Left renal cortex interstitium (tissue), 4 donors: ENCODE data around the gene PLEKHM1. TPM values are rescaled to one million over a fixed set of nuclear protein-coding genes. Genes with fewer than 3 reads are reported as not detected.
"Not testable (repeated sequence)": the region's sequence is repeated elsewhere in the genome, so short reads cannot be mapped to it uniquely, and the experiment has no call there.

ENCODE experiments used
- DNase-seq, 4 donors: peaks; one replicate each; pipeline ENCODE4 v3.0.0-alpha.2; 2013; ENCODE audit warnings: low read depth in 4 of 4, low spot score in 2 of 4, missing footprints in 1 of 4
- polyA plus RNA-seq, 4 donors: library from polyadenylated mRNA; unstranded; fragments of 120-200 nt; gene quantifications; one replicate each; pipeline ENCODE4 v1.2.1, GENCODE V29; 2013; ENCODE audit not compliant: insufficient read length in 4 of 4

PLEKHM1 gene
- polyA plus RNA-seq, 4 donors, result 10.4 to 18.6 (median 15.0) TPM

DNA sequence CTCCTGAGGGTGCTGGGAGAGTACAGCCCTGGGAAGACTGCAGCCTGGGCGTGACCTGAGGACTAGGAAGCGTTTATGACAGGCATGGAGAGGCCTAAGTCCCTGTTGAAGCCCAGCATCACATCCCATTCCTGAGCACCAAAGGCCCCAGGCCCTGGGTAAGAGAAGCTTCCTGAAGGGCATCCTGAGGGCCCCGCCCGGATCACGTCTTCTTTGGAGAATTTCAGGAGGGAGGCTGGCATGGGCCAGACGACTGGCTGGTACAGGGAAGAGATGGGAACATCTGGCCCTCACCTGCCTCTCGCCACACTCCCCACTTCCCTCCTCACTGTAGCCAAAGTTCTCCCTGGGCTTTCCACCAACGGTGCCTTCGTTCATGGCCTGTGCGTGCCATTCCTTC lies 46.2 kb downstream of the PLEKHM1 start:
- DNase-seq, result not testable (repeated sequence)

DNA sequence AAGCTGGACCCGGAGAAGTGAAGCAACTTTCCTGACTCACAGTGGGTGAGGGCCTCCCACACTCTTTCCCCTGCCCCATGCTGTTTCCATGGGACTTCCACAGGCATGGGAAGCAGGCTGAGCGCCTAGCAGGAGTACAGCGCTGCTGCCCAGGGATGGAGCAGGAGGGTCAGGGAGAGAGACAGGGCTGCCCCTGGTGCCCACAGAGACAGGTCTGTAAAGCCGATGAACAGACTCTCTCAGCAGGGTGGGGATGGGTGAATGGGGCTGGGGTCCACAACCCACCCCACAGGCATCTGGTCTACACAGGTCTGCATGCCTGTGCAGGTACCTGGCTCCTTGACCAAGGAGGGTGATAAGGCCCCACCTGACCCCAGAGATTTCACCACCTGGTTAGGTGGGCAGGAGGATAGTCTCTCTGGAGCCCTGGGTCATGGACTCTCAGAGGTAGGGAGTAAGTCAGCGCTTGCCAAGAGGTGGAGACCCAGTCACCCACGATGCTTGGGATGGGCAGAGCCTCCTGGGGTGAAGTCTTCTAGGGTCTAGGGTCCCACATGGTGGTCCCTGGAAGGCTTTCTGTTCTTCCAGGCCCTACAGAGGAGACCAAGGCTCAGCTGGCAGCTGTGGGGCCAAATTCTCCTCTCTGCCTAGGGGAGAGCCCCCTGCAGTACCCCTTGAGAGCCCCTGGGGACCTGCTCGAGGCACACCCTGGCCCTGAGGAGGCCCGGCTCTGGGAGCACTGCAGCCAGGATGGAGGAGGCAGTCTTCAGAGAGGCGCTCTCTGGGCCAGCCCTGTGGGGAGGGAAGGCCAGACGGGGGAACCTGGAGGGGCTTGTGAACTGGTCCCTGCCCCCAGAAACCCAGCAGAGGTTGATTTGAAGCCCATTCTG lies 46.9 kb downstream of the PLEKHM1 start:
- not testable (repeated sequence) for DNase-seq

DNA sequence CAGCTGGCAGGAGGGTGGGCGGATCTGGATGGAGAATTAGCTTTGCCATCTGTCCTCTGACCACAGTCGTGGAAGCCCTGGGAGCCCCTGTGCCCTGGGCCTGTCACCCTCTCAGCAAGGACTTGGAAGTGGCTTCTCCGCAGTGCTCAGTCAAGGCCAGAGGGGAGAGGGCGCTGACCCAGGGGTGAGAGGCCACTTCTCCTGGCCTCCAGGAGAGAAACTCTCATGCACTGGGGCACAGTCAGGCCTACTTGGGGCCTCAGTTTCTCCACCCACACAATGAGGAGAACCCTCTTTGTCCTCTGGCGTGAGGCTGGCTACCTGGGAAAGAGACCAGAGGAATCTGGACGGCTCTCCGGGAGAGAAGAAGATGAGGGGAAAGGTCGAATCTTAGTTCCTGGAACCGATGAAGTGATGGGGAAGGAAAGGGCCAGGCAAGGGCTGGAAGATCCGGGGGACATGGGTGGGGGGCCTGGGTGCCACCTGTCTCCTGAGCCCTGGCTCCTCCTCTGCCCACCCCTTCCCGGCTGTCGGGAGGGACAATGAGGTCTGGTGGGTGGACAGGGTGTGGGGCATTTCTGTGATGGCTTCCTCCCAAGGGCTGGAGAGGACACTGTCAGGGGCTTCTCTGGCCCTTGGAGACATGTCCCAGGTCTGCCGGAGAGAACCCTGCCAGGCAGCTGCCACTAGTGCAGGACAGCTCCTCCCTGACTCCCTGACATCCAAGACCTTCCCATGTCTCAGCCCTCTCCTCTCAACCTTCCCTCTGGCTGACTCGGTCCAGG lies 48.8 kb downstream of the PLEKHM1 start:
- no peak for DNase-seq

DNA sequence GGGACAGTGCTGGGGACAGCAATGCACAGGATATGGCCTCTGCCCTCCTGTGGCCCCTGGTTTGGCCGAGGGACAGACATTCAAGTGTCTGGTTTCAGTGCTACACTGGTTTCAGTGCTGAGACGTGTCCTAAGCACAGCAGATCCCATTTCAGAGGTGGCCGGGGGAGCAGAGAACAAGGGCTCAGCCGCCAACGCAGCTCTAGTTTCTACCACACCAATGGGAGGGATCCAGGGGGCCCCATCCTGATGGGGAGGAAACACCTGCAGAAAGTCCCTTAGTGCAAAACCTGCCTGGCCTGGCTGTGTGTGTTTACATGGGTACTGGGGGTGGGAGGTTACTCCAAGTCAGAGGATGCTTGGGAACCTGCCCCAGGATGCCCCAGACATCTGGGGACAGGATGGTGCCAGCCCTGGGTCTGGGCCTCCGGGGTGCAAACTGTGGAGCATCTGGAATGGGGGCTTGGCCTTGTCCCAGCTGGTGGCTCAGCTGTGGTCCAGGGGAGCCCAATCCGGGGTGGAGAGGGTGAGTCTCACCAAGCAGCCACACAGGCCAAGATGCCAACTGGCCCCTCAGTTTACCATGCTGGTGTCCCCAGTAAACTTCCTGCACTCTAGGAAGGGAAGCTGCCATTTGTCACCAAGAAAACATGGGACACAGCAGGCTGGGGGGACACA lies 49.5 kb downstream of the PLEKHM1 start:
- DNase-seq, result not testable (repeated sequence)

DNA sequence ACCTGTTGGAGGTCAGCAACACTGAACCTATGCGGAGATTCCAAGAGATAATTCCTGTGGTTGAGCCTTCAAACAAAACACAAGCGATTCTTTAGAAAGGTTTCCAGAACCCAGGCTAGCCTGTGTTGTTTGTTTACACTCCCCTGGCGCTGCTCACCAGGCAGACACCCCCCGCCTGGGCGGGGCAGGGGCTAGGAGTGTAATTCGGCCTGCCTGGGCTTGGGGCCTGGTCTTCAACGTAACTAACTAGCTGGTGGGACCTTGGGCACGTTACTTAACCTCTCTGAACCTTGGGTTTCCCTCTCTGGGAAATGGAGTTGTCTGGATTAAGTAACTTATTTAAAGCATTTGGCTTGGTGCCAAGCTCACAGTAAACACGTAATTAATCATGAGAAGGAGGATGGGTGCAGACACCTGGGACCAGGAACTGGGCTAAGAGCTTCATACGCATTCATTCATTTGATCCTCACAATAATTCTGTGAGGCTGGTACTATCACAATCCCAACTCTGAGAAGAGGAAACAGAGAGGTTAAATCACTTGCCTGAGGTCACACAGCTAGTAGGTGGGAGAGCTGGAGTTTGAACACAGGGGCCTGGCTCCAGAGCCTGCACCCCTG lies 50.3 kb downstream of the PLEKHM1 start:
- no peak for DNase-seq

DNA sequence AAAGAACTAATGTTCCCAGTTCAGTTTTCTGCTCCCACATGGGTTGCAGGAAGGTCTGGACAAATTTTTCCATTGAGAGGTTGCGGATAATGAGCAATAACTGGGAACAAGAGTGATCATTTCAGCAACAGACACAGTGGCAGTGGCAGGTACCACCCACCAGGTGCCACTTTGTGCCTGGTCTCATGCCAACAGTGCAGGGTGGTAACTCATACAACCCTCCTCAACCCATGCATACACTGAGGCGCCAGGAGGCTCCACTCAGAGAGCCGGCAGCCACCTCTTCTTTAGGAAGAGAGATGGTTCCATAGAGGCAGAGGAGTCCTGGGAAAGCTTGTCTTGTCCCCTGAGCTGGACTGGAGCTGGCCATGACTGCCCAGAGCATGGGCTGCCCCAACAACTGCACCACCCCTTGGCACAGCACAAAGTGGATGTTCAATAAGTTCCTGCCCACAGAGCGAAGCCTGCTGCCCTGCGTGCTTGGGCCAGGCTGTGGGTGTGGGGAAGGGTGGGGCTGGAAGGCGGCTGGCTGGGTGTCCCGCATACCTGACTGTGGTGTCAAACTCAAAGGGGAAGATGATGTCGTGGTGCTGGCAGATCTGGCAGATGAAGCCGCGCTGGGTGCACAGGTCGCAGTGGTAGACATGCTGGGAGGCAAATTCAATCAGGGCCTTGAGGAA lies 51.5 kb downstream of the PLEKHM1 start:
- no peak for DNase-seq

DNA sequence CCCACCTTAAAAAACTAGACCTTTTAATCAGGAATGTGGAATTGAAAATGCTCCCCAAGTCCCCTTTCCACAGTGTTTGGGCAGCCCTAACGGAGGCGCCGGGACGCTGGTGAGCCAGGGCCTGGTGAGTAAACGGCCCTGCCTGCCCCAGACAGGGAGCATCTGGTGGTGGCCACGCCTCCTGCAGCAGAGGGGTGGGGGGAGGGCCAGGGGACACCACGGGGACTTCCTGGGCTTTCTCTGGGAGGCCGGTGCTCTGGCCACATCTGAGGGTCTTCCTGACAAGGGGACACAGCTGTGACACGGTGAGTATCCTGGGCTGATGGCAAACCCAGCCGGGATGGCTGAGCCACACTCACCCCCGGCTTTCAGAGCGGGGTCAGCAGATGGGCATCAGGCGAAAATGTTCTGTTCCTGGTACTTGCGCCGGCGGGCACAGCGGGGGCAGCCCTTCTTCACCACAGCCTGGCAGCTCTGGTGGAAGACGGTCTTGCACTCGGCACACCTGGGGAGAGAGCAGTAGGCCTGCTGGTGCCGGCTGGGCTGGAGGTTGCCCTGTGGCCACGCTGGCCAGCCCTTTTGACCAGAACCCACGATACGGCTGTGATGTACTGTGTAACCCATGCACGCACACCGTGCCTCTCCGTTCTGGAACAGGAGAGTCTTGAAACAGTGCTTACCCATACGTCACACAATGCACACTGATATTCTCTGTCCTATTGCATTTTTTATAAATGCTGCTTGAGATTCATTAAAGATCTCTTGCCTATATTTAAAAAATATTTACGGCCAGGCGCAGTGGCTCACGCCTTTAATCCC lies 52.8 kb downstream of the PLEKHM1 start:
- DNase-seq, result no peak

DNA sequence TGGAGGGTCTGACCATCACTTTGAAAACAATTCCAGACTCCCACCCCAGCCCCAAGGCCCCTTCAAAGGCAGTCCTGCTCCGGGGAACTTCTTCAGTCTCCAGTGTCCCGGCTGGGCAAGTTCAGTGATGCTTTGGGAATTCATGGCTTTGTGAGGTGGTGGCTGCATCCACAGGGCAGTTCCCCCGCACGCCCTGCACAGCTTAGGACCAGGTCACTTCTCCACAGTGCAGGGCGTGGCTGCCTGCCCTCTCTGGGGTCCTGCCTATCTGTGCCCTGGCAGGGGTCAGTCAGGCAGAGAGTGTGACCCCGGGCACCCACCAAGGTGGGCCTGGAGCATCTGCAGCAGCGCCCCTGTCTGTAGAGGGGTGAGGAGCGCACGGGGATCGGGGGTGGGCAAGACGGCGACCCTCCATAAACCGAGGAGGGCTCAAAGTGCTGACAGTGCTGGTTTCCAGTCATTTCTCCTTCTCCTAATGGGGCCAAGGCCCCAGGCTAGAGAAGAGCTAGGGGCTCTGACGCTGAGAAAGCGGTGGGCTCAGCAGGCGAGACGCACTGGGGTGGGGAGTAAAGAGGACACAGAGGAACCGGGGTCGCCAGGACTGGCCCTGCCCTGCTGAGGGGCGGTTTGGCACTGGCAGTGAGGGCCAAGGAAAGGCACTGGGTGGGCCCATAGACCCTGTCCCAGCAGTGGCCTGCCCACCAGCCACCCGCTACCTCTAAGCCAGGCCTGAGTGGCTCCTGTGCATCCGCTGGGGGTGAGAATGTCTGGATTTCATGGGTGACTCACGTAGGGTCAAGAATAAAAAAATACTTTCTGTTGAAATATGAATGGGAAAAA lies 53.7 kb downstream of the PLEKHM1 start:
- DNase-seq, result no peak

DNA sequence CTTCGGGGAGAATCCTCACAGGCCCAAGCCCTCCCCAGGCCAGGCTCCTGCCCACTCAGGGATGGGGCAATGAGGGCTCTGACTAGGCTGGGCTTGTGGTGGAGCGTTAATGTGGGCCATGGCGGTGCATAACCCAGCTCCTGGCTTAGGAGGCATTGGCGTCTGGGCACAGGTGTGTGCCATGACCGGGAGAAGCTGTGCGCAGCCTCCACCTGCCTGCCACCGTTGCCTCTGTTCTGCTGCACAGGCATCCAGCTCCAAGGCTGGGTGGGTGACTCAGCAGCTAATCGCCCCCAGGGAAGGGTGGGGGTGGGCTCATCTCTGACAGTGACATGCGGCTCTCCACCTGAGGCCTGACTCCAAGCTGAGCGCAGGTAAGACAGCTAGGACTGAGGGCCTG lies 54.4 kb downstream of the PLEKHM1 start:
- no peak for DNase-seq

DNA sequence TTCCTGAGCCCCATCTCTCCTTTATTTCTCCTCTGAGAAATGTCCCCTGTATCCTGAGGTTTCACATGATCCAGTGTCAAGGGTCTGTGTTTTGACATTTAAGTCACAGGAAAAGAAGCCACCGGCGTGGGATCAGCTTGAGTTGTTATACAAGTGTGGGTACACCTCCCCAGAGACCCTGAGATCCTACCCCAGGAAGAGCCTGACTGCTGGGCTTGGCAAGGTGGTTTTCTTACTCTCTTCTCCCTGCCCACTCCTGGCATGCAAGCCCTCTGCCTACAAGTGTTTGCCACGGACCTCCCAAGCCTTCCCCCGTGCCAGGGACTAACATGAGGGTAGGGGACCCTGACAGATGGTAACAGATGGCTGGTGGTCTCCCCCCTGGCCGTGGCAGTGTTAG lies 55.0 kb downstream of the PLEKHM1 start:
- no peak for DNase-seq

DNA sequence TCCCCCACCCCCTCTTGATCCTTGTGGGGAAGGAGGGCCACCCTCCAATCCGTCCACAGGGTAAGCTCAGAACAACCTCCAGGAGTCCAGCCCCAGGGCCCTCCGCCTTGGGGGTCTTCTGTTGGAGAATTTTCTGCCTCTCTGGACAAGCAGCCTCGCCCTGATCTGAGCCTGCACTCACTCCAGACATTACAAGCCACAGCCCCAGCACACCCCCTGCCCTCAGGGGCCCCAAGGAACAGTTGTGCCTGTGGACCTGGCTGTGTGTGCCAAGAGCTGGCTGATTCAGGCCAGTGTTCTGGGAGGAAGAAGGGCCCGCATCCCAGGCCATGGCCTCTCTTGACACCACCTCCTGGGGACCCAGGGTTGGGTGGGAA lies 57.4 kb downstream of the PLEKHM1 start:
- no peak for DNase-seq

DNA sequence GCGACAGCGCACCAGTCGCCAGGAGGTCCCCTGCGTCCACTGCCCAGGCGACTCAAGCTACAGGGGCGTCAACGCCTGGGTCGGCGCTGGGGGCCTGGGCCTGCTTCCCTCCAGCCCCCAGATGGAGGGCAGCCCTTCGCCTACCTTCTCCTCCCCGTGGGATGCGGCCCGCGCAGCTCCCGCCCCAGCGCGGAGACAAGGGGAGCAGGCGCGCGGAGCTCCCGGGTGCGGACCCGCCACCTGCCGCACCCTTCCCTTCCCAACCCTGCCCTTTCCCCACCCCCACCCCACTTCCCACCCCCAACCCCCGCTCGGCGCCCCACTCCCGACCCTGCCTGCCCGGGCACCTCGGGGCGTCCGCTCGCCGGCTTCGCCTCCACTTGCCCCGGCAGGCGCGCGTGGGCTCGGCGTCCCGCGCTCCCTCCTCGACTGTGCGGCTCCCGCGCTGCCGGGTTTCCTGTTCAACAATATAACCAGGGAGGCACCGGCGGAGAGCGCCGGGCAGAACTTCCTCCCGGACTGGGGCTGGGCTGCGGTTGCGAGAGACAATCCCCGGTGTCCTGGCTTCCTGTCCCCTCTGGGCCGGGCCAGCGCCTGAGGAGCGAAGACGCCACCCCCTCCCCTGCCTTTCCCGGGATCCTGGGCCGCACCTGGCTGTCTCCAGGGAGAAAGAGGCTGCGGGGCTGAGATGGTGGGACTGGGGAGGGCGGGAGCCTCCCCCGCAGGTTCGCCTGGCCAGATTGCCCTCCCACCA lies 57.9 kb downstream of the PLEKHM1 start, which contains the start of gene ARHGAP27:
Gene ARHGAP27, minus strand, starts transcription at position 466 of the 754 bp plus-strand sequence. CDS start 2,591 bp downstream, outside the sequence.
- DNase-seq, result no peak

DNA sequence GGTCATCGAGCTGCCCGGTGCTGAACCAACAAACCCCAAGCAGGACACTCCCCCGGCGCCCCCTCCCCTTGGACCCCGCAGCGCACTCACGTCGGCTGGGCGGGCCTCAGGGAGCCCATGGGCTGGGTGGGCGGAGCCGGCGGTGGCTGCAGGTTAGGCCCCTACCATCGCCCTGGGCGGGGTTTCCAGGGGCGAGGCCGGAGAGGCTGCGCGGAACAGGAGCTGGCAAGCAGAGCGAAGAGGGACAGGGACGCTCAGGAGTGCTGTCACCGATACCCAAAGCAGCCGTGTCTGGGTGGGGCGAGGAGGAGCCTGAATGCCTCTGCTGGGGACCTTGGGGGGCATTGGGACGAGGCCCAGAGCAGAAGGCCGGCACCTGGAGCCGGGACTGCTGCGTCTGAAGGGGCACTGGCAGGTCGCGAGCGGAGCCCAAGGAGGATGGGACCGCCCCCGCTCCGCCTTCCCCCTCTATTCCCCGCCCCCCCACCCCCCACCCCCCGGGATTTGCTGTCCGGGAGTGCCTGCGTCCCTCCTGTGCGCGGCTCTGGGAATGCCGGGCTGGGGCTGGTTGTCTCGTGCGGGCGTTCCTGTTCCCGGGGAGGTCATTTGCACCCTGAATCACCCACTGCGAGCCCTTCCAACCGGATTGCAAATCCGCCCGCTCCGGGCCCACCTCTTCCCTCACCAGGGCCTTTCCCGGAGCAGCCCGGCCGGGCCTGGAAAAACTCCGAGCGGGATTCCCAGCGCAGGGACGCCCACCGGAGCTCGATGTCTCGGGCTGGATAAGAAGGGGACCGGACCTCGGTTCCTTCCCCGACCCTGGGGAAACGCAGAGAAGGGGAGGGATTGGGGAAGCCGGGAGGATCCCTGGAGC lies 58.8 kb downstream of the PLEKHM1 start:
- no peak for DNase-seq

DNA sequence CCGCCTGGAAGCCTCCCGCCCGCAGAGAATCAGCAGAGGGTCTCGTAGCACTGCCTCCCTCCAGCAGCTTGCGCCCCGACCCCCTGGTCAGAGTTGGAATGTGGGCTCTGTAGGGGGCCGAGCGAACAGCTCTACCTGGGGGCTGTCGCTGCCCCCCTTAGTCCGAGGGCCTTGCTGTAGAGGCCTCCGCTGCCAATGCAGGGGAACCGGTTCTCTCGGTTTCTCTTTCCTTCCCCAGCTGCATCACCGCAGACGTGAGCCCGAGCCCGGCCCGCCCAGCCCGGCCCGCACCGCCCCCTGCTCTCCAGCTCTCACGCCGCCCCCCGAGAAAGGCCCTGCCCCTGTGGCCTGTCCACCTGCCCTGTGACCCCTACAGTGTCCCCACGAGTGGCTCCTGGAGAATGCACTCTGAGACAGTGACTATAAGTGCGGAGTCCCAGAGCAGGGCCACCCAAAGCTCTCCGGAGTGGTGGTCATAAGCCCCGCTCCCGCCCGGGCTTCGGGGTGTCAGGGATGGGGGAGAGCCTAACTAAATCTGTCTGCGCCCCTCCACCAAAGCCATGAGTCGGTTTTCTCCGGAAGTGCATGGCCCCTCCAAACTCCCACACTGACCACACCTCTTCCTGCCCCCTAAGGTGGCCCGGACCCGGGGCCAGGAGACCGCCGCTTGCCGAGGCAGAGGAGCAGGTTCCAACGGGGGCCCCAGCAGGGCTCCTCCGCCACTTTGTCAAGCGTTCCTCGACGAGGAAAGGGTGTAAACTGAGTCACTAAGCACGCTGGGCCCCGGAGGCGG lies 59.6 kb downstream of the PLEKHM1 start:
- DNase-seq, result no peak

DNA sequence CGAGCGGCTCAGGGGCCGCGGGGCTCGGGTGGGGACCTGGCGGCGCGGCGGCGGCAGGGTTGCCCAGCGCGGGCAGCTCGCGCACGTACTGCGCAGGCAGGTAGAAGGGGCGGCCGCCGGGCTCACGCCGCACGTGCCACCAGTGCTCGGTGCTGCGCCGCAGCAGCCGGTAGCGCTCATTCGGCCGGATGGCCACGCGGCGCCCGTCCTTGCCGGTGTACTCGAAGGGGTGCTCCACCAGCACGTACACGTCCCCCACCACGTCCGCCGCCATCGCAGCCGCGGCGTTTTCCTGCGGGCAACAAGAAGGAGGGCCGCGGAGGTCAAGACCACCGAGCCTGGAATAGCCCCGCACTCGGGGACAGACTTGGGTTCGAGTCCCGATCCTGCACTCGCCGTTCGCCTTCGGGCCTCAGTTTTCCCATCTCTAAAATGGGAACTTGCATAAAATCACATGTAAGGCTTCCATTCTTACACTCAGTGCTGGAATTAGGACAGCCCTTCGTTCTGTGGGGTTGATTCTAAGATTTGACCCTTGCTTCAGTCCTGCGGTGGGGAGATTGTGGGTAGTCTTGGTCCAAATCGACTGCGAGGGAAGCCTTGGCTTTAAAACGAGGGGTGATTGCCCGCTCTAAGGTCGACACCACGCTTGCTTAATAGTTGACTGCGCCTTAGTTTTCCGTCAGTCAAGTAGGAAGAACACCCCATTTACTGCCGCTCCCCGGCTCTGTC lies 60.3 kb downstream of the PLEKHM1 start:
- no peak for DNase-seq
